Stimulated activated naive CD8-positive, alpha-beta T cell treated with anti-CD3 and anti-CD28 coated beads, Interleukin-15, Interleukin-2, amounts not matched to agents 100 ng/mL and 50 ng/mL, for 24 hours (primary cell): ENCODE measurements around the gene ENPP3.

Experiments
- H3K27ac Mint-ChIP-seq: one replicate; pipeline ENCODE4 v1.8.0; 2021; ENCODE audit warnings: mild to moderate bottlenecking, mixed read lengths
- H3K27me3 Mint-ChIP-seq: one replicate; pipeline ENCODE4 v1.8.0; 2021; ENCODE audit warnings: mixed read lengths
- H3K36me3 Mint-ChIP-seq: one replicate; pipeline ENCODE4 v1.8.0; 2021; ENCODE audit warnings: low read depth, mixed read lengths
- H3K4me1 Mint-ChIP-seq: one replicate; pipeline ENCODE4 v1.8.0; 2021; ENCODE audit warnings: low read depth, mixed read lengths
- H3K4me3 Mint-ChIP-seq: one replicate; pipeline ENCODE4 v1.8.0; 2021; ENCODE audit warnings: mild to moderate bottlenecking, mixed read lengths
- H3K9me3 Mint-ChIP-seq: one replicate; pipeline ENCODE4 v1.8.0; 2021; ENCODE audit warnings: mixed read lengths

The ENPP3 gene

GRCh38 chr6:131636880-131637792 is at the start of gene ENPP3:
ENPP3 (plus strand) TSS chr6:131637302; CDS start chr6:131637385, 83 bp downstream.
- Mint-ChIP-seq H3K27me3 (no peaks in the 10 kb centered on the region), H3K4me3 (no peak within 1 kb of the TSS), H3K4me1 (no peaks in the 10 kb centered on the region), H3K27ac (peak within 1 kb of the TSS; percentile 6), H3K36me3 (no peaks in the 10 kb centered on the region), H3K9me3 (no peaks in the 10 kb centered on the region)

- H3K27me3 Mint-ChIP-seq, result no peaks in the 10 kb centered on the region
- no peak overlapping the region for H3K27ac Mint-ChIP-seq
- H3K4me3 Mint-ChIP-seq, result no peak overlapping the region
- H3K4me1 Mint-ChIP-seq, result no peaks in the 10 kb centered on the region
- H3K9me3 Mint-ChIP-seq, result no peaks in the 10 kb centered on the region
- H3K36me3 Mint-ChIP-seq, result peaks cover 58% of the 10 kb centered on the region
Observed at GRCh38 chr6:131587909-131588308, 49.2 kb upstream of the ENPP3 start.

GRCh38 chr6:131588643-131589042 is 48.5 kb upstream of the ENPP3 start:
- peaks cover 61% of the 10 kb centered on the region for H3K36me3 Mint-ChIP-seq
- no peak overlapping the region for H3K4me3 Mint-ChIP-seq
- no peaks in the 10 kb centered on the region for H3K27me3 Mint-ChIP-seq
- H3K9me3 Mint-ChIP-seq, result no peaks in the 10 kb centered on the region
- no peak overlapping the region for H3K27ac Mint-ChIP-seq
- no peaks in the 10 kb centered on the region for H3K4me1 Mint-ChIP-seq

- H3K36me3 Mint-ChIP-seq, result peaks cover 64% of the 10 kb centered on the region
- no peaks in the 10 kb centered on the region for H3K27me3 Mint-ChIP-seq
- no peaks in the 10 kb centered on the region for H3K9me3 Mint-ChIP-seq
- H3K4me1 Mint-ChIP-seq, result no peaks in the 10 kb centered on the region
- no peak overlapping the region for H3K27ac Mint-ChIP-seq
- no peak overlapping the region for H3K4me3 Mint-ChIP-seq
Observed at GRCh38 chr6:131592935-131593334, 44.2 kb upstream of the ENPP3 start.

- no peaks in the 10 kb centered on the region for H3K27me3 Mint-ChIP-seq
- no peak overlapping the region for H3K4me3 Mint-ChIP-seq
- H3K9me3 Mint-ChIP-seq, result no peaks in the 10 kb centered on the region
- H3K4me1 Mint-ChIP-seq, result no peaks in the 10 kb centered on the region
- peaks cover 66% of the 10 kb centered on the region for H3K36me3 Mint-ChIP-seq
- H3K27ac Mint-ChIP-seq, result no peak overlapping the region
Observed at GRCh38 chr6:131594074-131594473, 43.0 kb upstream of the ENPP3 start.

- H3K4me3 Mint-ChIP-seq, result no peak overlapping the region
Observed at GRCh38 chr6:131597446-131597845, 39.7 kb upstream of the ENPP3 start.

GRCh38 chr6:131600716-131601115 is 36.4 kb upstream of the ENPP3 start:
- Mint-ChIP-seq H3K9me3 (no peaks in the 10 kb centered on the region), H3K27me3 (no peaks in the 10 kb centered on the region), H3K4me1 (no peaks in the 10 kb centered on the region), H3K4me3 (no peak overlapping the region), H3K36me3 (peaks cover 57% of the 10 kb centered on the region), H3K27ac (no peak overlapping the region)

More at GRCh38 chr6:131597446-131597845, 39.7 kb upstream of the ENPP3 start:
- Mint-ChIP-seq H3K27me3 (no peaks in the 10 kb centered on the region), H3K9me3 (no peaks in the 10 kb centered on the region), H3K36me3 (peaks cover 63% of the 10 kb centered on the region), H3K27ac (no peak overlapping the region), H3K4me1 (no peaks in the 10 kb centered on the region)

- no peaks in the 10 kb centered on the region for H3K9me3 Mint-ChIP-seq
- no peak overlapping the region for H3K4me3 Mint-ChIP-seq
- no peaks in the 10 kb centered on the region for H3K27me3 Mint-ChIP-seq
- no peak overlapping the region for H3K27ac Mint-ChIP-seq
- no peaks in the 10 kb centered on the region for H3K4me1 Mint-ChIP-seq
- H3K36me3 Mint-ChIP-seq, result peaks cover 67% of the 10 kb centered on the region
Observed at GRCh38 chr6:131602781-131603312, 34.3 kb upstream of the ENPP3 start.

- peaks cover 85% of the 10 kb centered on the region for H3K36me3 Mint-ChIP-seq
- H3K9me3 Mint-ChIP-seq, result no peaks in the 10 kb centered on the region
Observed at GRCh38 chr6:131613296-131613925, 23.7 kb upstream of the ENPP3 start.

GRCh38 chr6:131615275-131615674 is 21.8 kb upstream of the ENPP3 start:
- H3K27me3 Mint-ChIP-seq, result no peaks in the 10 kb centered on the region
- H3K9me3 Mint-ChIP-seq, result no peaks in the 10 kb centered on the region
- peaks cover 88% of the 10 kb centered on the region for H3K36me3 Mint-ChIP-seq
- H3K4me3 Mint-ChIP-seq, result no peak overlapping the region
- H3K4me1 Mint-ChIP-seq, result peaks cover 2% of the 10 kb centered on the region
- no peak overlapping the region for H3K27ac Mint-ChIP-seq

More at GRCh38 chr6:131613296-131613925, 23.7 kb upstream of the ENPP3 start:
- no peaks in the 10 kb centered on the region for H3K27me3 Mint-ChIP-seq
- H3K4me3 Mint-ChIP-seq, result no peak overlapping the region
- H3K4me1 Mint-ChIP-seq, result no peaks in the 10 kb centered on the region
- no peak overlapping the region for H3K27ac Mint-ChIP-seq

- Mint-ChIP-seq H3K9me3 (no peaks in the 10 kb centered on the region), H3K27ac (peak within 1 kb of the TSS; percentile 93), H3K4me3 (peak within 1 kb of the TSS; percentile 98), H3K4me1 (peaks cover 40% of the 10 kb centered on the region), H3K36me3 (peaks cover 16% of the 10 kb centered on the region), H3K27me3 (no peaks in the 10 kb centered on the region)
Observed at GRCh38 chr6:131627724-131628682, 9.1 kb upstream of the ENPP3 start, which contains the start of gene MED23. MED23 (minus strand) TSS chr6:131628242; CDS start chr6:131628049, 193 bp downstream.

GRCh38 chr6:131628726-131629125 is 8.4 kb upstream of the ENPP3 start:
- H3K27ac Mint-ChIP-seq, result peak overlapping the region; percentile 93
- peaks cover 40% of the 10 kb centered on the region for H3K4me1 Mint-ChIP-seq
- no peaks in the 10 kb centered on the region for H3K27me3 Mint-ChIP-seq
- H3K9me3 Mint-ChIP-seq, result no peaks in the 10 kb centered on the region
- H3K36me3 Mint-ChIP-seq, result peaks cover 9% of the 10 kb centered on the region
- H3K4me3 Mint-ChIP-seq, result peak overlapping the region; percentile 98

GRCh38 chr6:131629651-131630050 is 7.5 kb upstream of the ENPP3 start:
- Mint-ChIP-seq H3K27ac (no peak overlapping the region), H3K27me3 (no peaks in the 10 kb centered on the region), H3K4me1 (peaks cover 40% of the 10 kb centered on the region), H3K4me3 (no peak overlapping the region), H3K36me3 (peaks cover 9% of the 10 kb centered on the region), H3K9me3 (no peaks in the 10 kb centered on the region)

GRCh38 chr6:131631625-131632289 is 5.3 kb upstream of the ENPP3 start:
- H3K4me1 Mint-ChIP-seq, result peaks cover 32% of the 10 kb centered on the region
- peaks cover 5% of the 10 kb centered on the region for H3K36me3 Mint-ChIP-seq
- H3K27ac Mint-ChIP-seq, result no peak overlapping the region
- H3K4me3 Mint-ChIP-seq, result no peak overlapping the region
- no peaks in the 10 kb centered on the region for H3K27me3 Mint-ChIP-seq
- no peaks in the 10 kb centered on the region for H3K9me3 Mint-ChIP-seq
